Mesothelial cell of epicardium (in vitro differentiated cells): ENCODE data around the gene RIMBP2. TPM values are rescaled to one million over a fixed set of nuclear protein-coding genes. Genes with fewer than 3 reads are reported as not detected.

Experiments used
- DNase-seq, 2 experiments: peaks; one replicate each; pipeline ENCODE4 v3.0.0; 2021; ENCODE audit warnings: low spot score in 2 of 2; ENCODE audit not compliant: unreplicated experiment in 2 of 2
- H3K27ac Mint-ChIP-seq: 2 replicates; pipeline ENCODE4 v1.8.0; 2021; ENCODE audit warnings: mixed read lengths
- H3K27me3 Mint-ChIP-seq: 2 replicates; pipeline ENCODE4 v1.8.0; 2021; ENCODE audit warnings: low read depth, mixed read lengths
- H3K36me3 Mint-ChIP-seq: 2 replicates; pipeline ENCODE4 v1.8.0; 2021; ENCODE audit warnings: mixed read lengths
- H3K4me1 Mint-ChIP-seq: 2 replicates; pipeline ENCODE4 v1.8.0; 2021; ENCODE audit warnings: mixed read lengths
- H3K4me3 Mint-ChIP-seq: 2 replicates; pipeline ENCODE4 v1.8.0; 2021; ENCODE audit warnings: mild to moderate bottlenecking, moderate library complexity, mixed read lengths
- H3K9me3 Mint-ChIP-seq: 2 replicates; pipeline ENCODE4 v1.8.0; 2021; ENCODE audit warnings: mixed read lengths
- CTCF ChIP-seq: fragments of 200-600 bp; sonication (generic); IDR thresholded peaks from one replicate; pipeline ENCODE4 v1.5.0; 2021; ENCODE audit warnings: antibody characterized with exemption; ENCODE audit not compliant: unreplicated experiment
- total RNA-seq: library from RNA; stranded (reverse); gene quantifications from 3 replicates; pipeline ENCODE4 v1.2.1, GENCODE V29; 2021

The RIMBP2 gene
- total RNA-seq, 1 donor from 2014 or later = 8.6 TPM

- Mint-ChIP-seq H3K27ac (no peak overlapping the region), H3K27me3 (peaks cover 2% of the 10 kb centered on the region), H3K36me3 (no peaks in the 10 kb centered on the region), H3K4me1 (peaks cover 11% of the 10 kb centered on the region), H3K4me3 (no peak overlapping the region), H3K9me3 (no peaks in the 10 kb centered on the region)
- DNase-seq = no peak
- TF ChIP-seq CTCF = no peak
These were observed 28.9 kb downstream of the RIMBP2 start for GRCh38 chr12:130687190-130687589.

GRCh38 chr12:130686511-130686991 is 29.5 kb downstream of the RIMBP2 start:
- no peak for DNase-seq
- H3K4me3 Mint-ChIP-seq = no peak overlapping the region

GRCh38 chr12:130685850-130686249 is 30.2 kb downstream of the RIMBP2 start:
- Mint-ChIP-seq H3K4me1 (peaks cover 11% of the 10 kb centered on the region), H3K9me3 (no peaks in the 10 kb centered on the region), H3K36me3 (no peaks in the 10 kb centered on the region), H3K4me3 (no peak overlapping the region), H3K27ac (no peak overlapping the region), H3K27me3 (peaks cover 2% of the 10 kb centered on the region)
- TF ChIP-seq CTCF = no peak
- no peak for DNase-seq

More at GRCh38 chr12:130686511-130686991, 29.5 kb downstream of the RIMBP2 start:
- Mint-ChIP-seq H3K9me3 (no peaks in the 10 kb centered on the region), H3K27ac (no peak overlapping the region), H3K27me3 (peaks cover 2% of the 10 kb centered on the region), H3K36me3 (no peaks in the 10 kb centered on the region), H3K4me1 (peaks cover 11% of the 10 kb centered on the region)
- TF ChIP-seq CTCF = no peak

- Mint-ChIP-seq H3K36me3 (no peaks in the 10 kb centered on the region), H3K4me1 (peaks cover 11% of the 10 kb centered on the region), H3K27ac (no peak overlapping the region), H3K9me3 (no peaks in the 10 kb centered on the region), H3K27me3 (peaks cover 2% of the 10 kb centered on the region), H3K4me3 (no peak overlapping the region)
- TF ChIP-seq CTCF = no peak
- DNase-seq = no peak
These were observed 30.8 kb downstream of the RIMBP2 start for GRCh38 chr12:130685250-130685787.

GRCh38 chr12:130683811-130684210 is 32.3 kb downstream of the RIMBP2 start:
- no peak for TF ChIP-seq CTCF
- DNase-seq = no peak
- no peak overlapping the region for H3K4me3 Mint-ChIP-seq
- H3K36me3 Mint-ChIP-seq = no peaks in the 10 kb centered on the region
- peaks cover 11% of the 10 kb centered on the region for H3K4me1 Mint-ChIP-seq
- no peak overlapping the region for H3K27ac Mint-ChIP-seq
- H3K27me3 Mint-ChIP-seq = peaks cover 2% of the 10 kb centered on the region
- no peaks in the 10 kb centered on the region for H3K9me3 Mint-ChIP-seq
